GM19240 (cell line): Measurements from ENCODE around the gene EIF1B.
"Not testable (repeated sequence)": the region's sequence is repeated elsewhere in the genome, so short reads cannot be mapped to it uniquely, and the experiment has no call there.

Source experiments
- DNase-seq: peaks from one replicate; pipeline ENCODE4 v3.0.0; 2011; ENCODE audit warnings: low spot score; ENCODE audit not compliant: insufficient read length

EIF1B gene

DNA sequence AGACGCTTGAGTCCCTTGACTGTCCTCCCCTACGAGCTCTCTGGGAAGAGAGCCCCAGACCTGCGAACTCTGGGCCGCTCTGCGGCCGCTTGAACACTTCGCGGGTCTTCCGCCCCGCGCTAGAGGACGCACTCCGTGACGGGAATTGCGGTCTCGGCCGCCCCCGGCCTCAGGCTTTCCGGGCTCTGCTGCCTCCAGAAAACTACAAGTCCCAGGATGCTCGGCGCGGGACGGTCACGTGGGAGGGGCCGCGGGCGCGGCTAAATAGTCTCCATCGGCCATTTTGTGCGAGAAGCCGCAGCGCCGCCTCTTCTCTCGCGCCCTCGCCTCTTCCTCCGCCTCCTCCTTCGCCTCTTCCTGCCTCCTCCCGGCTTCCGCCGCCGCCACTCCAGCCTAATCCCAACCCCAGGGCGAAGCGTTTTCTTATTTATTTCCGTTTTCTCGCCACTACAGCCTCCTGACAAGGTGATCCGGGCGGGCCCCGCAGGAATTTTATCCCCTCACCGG is at the start of gene EIF1B:
TSS of gene EIF1B (plus strand) at position 290 of the 507 bp plus-strand sequence. CDS start 235 bp downstream, outside the sequence.
- peak; percentile 82 for DNase-seq

DNA sequence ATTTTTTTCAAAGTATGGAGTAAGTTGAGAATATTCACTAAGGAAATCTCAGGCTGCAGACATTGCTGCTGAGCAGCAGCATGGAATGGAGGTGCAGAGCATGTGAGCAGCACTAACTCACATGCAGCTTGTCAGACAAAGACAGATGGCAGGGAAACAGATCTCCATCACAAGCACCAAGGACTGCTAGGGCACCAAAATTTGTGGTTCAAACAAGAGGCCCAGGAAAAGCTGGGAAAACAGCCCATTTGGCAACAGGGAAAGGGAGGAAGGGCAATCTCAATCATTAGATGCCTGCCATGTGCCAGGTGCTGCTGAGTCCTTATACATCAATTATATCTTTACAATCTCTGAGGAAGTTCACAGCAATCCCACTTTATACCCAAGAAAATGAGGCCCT is 47.2 kb upstream of the EIF1B start:
- no peak for DNase-seq

DNA sequence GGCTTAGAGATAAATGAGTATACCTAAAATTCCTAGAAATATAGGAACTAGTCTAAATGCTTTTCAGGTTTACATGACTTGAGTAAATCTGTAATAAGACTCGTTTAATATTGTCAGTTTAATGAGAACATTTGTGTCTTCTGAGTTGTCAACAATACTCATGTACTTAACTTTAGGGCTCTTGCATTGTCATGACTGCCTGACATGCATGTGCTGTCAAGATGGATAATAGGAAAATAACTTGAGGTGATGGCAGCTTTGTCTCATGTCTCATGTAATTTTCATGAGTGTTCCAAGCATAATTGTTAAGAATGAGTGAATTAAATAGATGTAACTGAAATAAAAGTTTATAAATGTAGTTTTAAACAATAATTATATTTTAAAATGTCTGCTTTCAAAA is 45.1 kb upstream of the EIF1B start:
- DNase-seq = no peak

DNA sequence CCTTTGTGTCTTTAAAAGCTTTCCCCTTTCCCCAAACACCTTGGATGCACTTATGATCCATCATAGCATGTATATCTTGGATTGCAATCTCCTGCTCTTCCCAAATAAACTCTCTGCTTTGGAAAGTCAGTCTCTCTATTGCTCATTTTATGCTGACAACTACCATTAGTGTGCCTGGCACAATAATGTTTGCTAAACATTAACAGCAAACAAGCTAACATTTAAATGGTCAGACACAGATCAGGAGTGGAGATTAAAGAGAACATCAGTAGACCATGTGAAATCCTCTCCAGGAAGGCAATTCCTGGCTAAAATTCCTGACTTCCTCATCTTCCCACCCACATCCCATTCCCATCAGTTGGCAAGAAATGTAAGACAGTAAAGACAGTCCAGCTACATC is 44.3 kb upstream of the EIF1B start:
- DNase-seq = no peak

DNA sequence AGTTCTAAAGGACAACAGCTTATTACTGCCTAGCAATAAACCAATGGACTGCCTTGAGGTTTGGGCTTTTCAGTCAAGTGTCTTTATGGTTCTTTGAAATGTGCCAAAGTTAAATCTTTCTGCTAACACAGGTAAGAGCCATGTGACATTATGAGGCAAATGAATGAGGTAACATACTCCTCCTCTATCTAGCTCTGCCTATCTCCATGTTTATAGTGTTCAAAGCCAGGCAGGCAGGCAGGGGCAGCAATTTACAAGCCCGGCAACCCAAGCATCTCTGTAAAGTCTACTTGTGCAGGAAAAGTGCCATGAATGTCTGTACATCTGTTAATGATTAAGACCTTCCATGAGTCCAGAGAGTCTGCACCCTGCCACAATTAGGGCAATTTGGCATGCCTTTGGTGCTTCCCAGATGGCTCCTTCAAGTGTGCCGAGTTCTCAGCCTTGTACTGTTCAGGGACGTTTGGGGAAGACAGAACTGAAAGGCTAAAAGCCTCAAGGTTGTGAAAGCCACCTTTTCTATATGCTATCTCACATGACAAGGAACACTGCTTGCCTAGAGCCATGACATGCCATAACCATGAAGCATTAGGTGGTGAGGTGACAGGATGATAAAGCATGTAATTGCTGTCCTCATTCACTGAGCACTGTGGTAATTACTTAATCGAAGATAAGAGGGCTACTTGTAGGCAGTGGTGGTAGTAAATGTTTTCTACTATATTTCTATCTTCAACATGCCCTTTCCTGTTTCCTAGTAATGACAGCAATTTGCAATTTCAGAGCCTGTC is 41.4 kb upstream of the EIF1B start:
- no peak for DNase-seq

DNA sequence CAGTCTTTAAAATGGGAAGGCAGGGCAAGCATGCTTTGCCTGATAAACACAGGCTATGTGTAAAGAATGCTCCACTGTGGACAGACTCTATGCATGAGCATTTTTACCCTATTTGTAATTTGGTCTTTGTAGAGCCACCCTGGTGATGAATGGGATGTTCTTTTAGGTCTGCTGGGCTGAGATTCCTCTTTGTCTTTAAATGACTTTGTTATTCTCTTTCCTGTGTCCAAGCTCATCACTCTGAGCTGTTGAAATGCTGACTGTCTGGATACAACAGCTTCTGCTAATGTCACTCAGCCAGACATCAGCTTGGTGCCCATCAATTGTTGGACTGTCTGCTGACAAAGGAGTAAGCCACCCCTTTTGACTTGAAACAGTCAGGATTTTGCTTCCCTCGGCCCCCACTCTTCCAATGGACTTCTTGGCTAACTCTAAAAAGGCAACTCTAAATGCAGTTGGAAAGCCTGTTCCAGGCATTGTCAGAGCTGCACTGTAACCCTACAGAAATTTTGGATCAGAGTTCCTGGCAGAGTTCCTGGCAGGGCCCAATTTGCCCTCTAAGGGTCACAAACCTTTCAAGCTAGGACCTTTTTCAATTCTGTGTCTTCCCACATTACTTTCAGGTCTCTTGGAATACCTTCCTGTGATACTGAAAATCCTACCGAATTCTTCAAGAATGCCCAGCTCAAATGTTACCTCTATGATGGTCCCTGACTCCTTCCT is 40.5 kb upstream of the EIF1B start:
- no peak for DNase-seq

DNA sequence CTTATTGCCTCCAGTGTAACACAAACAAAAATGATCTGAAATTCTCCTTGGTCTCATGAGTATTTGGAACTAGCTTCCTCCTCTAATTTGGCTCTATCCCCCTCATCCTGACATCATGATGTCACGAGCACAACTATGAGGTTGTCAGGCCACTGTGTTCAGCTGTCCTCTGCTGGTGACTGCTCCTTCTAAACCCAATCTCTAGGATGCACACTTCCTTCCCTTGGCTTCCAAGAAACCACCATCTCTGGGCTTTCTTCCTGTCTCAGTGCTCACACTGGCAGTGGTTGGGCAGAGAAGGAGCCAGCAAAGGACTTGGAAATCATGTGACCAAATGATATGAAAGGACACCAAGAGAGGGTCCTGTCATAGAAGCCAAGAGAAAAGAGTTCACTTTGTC is 30.7 kb upstream of the EIF1B start:
- no peak for DNase-seq

DNA sequence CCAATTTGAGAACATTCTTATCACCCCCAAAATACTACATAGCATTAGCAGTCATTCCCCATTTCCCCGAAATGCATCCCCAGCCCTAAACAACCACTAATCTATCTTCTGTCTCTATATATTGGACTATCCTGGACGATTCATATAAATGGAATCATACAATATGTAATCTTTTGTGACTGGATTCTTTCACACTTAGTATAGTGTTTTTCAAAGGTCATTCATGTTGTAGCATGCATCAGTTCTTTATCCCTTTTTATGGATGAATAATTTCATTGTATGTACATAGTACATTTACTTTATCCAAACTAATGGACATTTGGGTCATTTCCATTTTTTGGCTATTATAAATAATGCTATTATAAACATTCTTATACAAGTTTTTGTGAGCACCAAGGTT is 27.5 kb upstream of the EIF1B start:
- DNase-seq = no peak

DNA sequence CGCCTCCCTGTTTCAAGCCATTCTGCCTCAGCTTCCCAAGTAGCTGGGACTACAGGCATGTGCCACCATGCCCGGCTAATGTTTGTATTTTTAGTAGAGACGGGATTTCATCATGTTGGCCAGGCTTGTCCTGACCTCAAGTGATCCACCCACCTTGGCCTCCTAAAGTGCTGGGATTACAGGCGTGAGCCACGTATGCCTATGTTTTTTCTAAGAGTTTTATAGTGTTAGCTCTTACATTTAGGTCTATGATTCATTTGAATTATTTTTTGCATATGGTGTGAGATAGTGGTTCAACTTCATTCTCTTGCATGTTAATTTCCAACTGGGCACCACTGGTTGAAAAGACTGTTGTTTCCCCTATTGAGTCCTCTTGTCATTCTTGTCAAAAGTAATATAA is 26.4 kb upstream of the EIF1B start:
- not testable (repeated sequence) for DNase-seq

DNA sequence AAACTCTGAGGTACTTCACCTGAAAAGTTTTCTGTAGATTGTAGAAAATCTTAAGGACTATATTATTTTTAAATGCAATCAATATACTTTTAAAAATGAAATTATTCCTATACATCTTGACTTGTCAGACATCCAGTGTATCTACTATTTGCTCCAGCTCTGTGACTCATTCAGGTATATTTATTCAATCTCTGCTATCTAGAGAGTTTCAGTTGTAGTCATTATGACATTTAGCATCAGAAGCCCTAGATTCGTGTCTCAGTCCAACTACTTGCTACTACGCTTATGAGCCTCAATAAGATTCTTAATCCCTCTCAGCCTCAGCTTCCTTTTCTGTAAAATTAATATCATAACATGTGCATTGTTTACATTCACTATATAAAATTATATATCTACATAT is 22.3 kb upstream of the EIF1B start:
- DNase-seq = no peak

DNA sequence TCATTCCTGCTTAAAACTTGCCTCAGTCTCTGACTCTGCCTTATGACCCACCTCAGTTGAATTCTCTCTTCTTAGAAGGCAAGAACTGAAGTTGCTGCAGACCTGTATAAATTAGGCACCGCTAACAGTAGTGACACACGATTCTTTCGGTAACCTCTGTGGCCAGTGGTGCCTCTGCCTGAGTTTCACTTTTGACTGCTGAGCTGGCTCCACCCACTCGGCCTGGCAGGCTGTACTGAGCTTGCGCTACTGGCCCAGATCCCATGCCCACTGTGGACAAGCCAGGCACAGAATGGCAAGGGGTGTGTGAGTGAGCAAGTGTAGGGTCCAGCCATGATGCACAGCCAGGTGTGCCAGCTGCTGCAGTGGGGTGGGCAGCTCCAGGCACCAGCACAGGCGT is 19.1 kb upstream of the EIF1B start:
- no peak for DNase-seq

DNA sequence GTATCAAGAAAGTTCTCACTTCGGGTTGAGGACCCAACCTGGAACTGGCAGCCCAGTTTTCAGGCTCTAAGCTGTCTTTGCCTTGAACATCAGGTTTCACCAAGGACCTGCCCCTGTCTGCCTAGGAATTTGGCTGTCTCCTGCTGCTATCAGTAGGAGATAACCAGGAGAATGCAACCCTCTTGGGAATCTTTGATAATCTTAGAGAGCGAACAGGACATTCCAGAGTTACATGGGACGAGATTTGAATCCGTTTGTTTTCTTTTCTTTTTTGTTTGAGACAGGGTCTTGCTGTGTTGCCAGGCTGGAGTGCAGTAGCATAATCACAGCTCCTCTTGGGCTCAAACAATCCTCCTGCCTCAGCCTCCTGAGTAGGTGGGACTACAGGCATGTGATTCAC is 18.0 kb upstream of the EIF1B start:
- DNase-seq = no peak

DNA sequence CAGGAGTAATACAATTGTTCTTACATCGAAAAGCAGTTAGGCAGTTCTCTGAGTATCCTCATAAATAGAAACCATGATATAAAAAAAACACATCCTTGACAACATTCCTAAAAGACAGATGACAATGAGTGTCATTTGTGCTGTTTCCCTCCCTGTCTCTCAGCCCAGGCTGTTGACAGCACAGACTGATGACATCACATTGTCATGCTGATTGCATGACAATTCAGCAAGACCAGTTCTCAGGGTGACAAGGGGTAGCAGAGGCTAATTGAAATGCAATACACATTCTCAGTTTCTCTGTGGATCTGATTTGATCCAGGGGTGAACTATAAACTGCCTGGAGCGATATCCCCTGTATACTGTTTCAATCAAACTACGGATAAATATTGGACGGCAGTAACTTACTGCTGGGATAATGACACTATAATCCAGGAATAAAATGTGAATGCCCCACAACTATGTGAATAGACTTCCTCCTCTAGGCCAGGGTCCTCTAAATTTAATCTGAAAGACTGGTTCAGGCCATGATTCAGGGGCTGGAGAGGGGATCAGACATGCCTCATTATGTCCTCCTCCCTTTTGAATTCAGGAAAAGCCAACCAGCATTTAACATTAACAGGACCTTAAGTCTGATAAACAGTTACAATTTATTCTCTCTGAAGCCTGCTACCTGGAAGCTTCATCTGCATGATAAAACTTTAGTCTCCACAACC is 16.7 kb upstream of the EIF1B start:
- DNase-seq = no peak

DNA sequence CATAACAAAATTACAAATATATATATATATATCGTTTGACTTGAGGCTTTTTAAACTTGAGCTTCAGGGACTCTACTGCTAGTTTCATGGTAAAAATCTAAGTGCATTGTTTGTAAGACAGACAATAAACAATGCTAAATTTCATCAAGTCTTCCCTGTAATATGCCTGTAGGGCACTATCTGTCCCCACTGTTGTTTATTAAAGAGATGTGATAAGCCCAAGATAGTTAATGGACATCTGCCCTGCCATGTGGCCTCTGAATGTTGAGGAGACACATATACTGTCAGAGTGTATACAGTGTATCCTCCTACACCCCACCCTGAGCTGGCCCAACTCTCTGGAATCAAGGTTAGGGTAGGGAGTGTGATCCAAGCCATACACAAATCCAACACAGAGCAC is 15.1 kb upstream of the EIF1B start:
- no peak for DNase-seq

DNA sequence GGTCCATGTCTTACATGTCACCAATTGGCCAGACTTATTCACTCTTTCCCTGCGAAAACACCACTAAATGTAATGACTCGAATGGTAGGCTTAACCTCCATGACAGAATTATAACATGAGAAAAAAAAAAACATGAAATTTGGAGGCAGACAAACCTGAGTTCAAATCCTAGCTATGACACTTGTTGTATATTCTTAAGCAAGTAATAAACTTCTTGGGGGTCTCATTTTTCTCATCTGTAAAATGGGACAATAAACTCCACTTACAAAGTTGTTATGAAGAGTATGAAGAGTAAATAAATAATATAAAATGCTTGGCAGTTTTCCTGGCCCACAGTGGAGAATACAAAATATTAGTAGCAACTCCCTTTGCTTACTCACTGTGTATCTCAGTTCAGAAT is 11.4 kb upstream of the EIF1B start:
- DNase-seq = no peak

DNA sequence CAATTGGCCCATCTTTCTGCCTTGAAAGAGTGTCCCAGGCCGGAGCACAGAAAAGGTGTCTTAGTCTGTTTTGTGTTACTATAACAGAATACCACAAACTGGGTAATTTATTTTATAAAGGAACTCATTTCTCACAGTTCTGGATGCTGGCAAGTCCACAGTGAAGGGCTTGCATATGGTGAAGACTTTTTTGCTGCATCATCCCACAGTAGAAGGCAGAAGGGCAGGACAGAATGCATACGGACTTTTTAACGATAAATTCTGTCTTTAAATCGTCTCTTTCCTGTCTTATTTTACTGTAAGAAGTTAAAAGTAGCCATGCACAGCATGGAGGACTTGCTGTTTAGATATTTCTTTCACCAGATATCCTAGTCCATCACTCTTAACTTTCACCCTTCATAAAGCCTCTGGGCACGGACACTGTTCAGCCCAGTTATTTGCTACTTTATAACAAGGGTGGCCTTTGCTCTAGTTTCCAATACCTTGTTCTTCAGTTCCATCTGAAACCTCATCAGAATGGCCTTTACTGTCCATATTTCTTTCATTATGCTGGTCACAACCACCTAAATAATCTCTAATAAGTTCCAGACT is 10.3 kb upstream of the EIF1B start:
- DNase-seq = no peak

DNA sequence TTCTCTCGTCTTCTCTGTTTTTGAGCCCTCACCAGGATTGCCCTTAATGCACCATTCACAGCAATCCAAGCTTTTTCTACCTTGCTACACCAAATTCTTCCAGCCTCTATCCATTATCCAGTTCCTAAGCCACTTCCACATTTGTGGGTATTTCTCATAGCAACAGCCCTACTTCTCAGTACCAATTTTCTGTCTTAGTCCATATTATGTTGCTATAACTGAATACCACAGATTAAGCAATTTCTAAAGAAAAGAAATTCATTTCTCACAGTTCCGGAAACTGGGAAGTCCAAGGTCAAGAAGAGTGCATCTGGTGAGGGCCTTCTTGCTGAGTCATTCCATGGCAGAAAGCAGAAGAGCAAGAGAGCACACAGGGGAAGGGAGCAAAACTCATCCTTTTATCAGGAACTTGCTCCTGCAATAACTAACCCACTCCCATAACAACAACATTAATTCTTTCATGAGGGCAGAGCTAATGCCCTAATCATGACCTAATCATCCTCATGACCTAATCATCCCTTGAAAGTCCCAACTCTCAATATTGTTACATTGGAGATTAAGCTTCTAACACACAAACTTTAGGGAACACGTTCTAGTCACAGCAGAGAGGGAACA is 9.7 kb upstream of the EIF1B start:
- no peak for DNase-seq

DNA sequence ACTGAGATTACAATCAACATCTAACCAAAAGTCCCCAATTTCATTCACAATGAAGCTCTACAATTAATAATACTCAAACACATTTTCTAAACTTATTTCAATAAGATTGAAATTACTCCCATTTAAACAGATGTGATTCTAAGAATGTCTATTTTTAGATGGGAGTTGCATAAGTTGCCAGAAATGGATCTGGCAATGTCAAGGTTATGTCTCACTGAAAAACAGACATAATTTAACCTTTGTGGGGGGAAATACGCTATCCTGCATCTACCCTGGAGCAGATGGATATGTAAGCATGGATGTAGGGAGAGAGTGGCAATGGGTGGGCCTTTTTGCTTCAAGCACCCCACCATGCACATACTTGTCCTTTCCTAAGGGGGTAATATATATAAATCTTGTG is 6.7 kb upstream of the EIF1B start:
- no peak for DNase-seq

DNA sequence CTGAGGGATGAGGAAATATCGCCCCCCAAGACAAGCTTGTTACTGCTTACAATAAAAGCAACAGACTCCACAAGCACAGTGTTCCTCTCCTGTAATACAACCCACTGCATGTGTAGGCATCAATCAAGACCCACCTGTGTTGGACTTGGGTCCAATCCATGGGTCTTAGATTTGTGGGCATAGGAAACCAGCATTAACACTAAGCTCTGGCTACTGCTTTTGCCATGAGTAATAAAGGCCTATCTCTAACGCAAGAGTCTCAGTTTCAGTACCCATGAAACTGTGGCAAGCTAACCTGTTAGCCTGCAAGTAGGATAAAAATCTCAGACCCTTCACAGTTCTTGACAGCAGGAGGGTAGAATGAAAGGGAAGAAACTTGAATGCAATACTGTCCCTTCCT is 5.2 kb upstream of the EIF1B start:
- no peak for DNase-seq

DNA sequence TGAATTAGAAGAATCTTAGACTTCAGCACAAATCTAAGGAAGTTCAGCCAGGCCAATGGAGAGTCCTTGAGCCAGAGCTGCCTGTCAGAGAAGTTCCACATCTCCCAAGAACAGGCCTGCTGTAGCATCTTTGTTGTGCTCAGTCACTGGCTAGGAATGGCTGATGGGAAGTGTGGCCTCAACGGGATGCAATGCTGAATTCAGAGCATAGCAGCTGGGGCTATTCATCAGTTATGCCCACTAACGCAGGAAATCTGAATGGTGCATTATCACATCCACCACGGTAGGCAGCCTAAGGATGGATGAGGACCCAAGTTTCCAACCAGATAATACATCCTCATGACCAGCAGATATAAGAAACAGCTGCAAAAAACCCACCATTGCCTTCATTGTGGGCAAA is 3.2 kb upstream of the EIF1B start:
- no peak for DNase-seq

DNA sequence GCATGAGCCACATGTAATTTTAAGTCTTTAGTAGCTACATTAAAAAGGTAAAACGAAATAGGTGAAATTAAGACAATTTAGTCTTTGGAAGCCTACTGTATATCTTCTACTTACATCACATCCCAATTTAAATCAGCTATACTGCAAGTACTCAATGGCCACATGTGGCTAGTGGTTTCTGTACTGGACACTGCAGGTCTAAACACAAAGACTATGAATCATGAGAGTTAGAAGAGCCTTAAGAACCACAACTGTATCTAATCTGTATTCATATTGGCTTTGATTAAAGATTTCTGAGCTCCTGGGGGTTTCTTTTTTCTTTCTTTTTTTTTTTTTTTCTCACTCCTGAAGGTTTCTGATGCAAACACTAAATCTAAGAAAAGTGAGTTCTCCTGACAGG is 2.3 kb upstream of the EIF1B start:
- no peak for DNase-seq
